GM12878 (cell line): ENCODE data around the gene GPR78.
"Not testable (repeated sequence)": the region's sequence is repeated elsewhere in the genome, so short reads cannot be mapped to it uniquely, and the experiment has no call there.

Experiments
- EP300 ChIP-seq, 2 experiments: fragments of 150-350 bp in 1 of 2; IDR thresholded peaks; 2 replicates each; pipeline ENCODE4 v1.6.1; 2011 to 2012; ENCODE audit warnings: low read depth in 2 of 2, low read length in 2 of 2, borderline replicate concordance in 1 of 2, improper control_type of control experiment in 1 of 2, inconsistent platforms in 1 of 2; ENCODE audit not compliant: control insufficient read depth in 1 of 2
- GATAD2B ChIP-seq: fragments of 450-650 bp; conservative IDR thresholded peaks from 2 replicates; pipeline ENCODE4 v1.6.1; 2017; ENCODE audit warnings: low read depth, mild to moderate bottlenecking, moderate library complexity

DNA sequence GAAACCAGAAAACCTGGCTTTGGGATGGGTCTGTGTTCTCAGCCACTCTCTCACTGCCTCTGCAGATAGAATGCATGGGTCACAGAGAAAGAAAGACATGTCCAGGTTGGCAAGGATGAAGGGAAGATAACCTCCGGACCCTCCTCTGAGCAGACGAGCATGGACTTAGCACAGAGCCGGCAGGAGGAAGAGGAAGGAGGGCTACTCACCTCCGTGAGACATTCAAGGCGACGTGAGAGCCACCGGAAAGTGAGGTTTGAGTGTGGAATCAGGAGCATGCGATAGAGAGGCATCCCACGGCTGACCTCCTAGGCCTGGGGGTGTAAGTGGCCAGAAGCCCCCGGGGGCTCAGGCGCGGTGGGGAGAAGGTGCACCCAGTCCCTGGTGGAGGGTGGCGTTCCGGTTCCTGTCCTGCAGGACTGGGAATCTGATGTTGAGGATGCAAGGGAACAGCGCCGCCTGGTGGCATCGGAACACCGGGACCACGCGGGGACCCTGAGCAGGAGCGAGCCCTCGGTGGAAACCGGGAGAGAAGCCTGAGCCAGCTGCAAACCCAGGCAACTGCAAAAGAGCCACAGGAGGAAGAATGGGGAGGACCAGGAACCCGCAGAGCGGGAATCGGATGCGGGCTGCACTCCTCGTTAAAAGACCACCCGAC, 55.8 kb downstream of the GPR78 start:
- TF ChIP-seq EP300 (IDR thresholded peaks at IDR 0.05; ENCODE audit: borderline replicate concordance in 1 of 2, control insufficient read depth in 1 of 2, low read depth in 2 of 2, low read length in 2 of 2); GATAD2B: not testable (repeated sequence)
